Psoas muscle (tissue), 8 donors: ENCODE measurements around the gene ZNF789. TPM values are rescaled to one million over a fixed set of nuclear protein-coding genes. Genes with fewer than 3 reads are reported as not detected.

Experiments used
- ATAC-seq, 4 donors: fragments of 200-7000 bp; cut with Tn5 transposase; one replicate each; pipeline ENCODE4 v1.9.1; 2020; ENCODE audit warnings: moderate library complexity in 3 of 4, mild to moderate bottlenecking in 2 of 4
- DNase-seq, 2 donors: peaks; one replicate each; pipeline ENCODE4 v3.0.0-alpha.2; 2020
- H3K27ac ChIP-seq: fragments of 200-600 bp; one replicate; pipeline ENCODE4 v1.8.0; 2022
- H3K27me3 ChIP-seq, 3 donors: fragments of 200-600 bp in 1 of 3; one replicate each; pipeline versions ENCODE4 v1.6.1 to v1.8.0; 2013 to 2022; ENCODE audit warnings: low read length in 2 of 3, mild to moderate bottlenecking in 2 of 3, moderate library complexity in 1 of 3; ENCODE audit not compliant: insufficient read depth in 3 of 3
- H3K36me3 ChIP-seq, 2 donors: fragments of 200-600 bp in 1 of 2; one replicate each; pipeline versions ENCODE4 v1.6.1 to v1.8.0; 2013 to 2022; ENCODE audit warnings: low read depth in 1 of 2, mild to moderate bottlenecking in 1 of 2, moderate library complexity in 1 of 2; ENCODE audit not compliant: insufficient read depth in 1 of 2
- H3K4me1 ChIP-seq: fragments of 200-600 bp; one replicate; pipeline ENCODE4 v1.8.0; 2022
- H3K4me3 ChIP-seq: fragments of 200-600 bp; one replicate; pipeline ENCODE4 v1.8.0; 2022; ENCODE audit warnings: mild to moderate bottlenecking
- H3K9me3 ChIP-seq: fragments of 200-600 bp; one replicate; pipeline ENCODE4 v1.8.0; 2022
- CTCF ChIP-seq: fragments of 200-600 bp; IDR thresholded peaks from one replicate; pipeline ENCODE4 v1.8.0; 2022; ENCODE audit warnings: antibody characterized with exemption
- WGBS, 3 donors: extraction: QIAGEN DNeasy Blood & Tissue Kit; methylation state at CpG; one replicate each; pipeline versions ENCODE4 v1.1.6 to v1.1.7; 2013; 5-methylcytosine and 5-hydroxymethylcytosine counted together
- intact Hi-C, 2 donors: fragments of 100-400 bp; cut with DNase I; formaldehyde crosslinking; loops; one replicate each; pipeline versions ENCODE4 v1.11.0 to v1.14.2; 2022
- polyA plus RNA-seq, 3 donors: library from polyadenylated mRNA; stranded (reverse); fragments of 200-250 nt; gene quantifications; one replicate each; pipeline ENCODE4 v1.2.3, GENCODE V29; 2013
- total RNA-seq, 4 donors: library from RNA; stranded (reverse); fragmentation: NEBNext Ultra II Directional in 2 of 4; extraction: Animal tissue kit (Norgen Biotek cat#: 25700) in 2 of 4; gene quantifications; one replicate each; pipeline versions ENCODE4 v1.2.1 to v1.2.4, GENCODE V29; 2021 to 2023
- donor health status: healthy with polysubstance abuse.
- donor health status: DM: no; HTN: no; CAD: no; lungs with moderate emphysema.
- donor health status: Bipolar disorder and iron deficiency.
- donor health status: healthy.
- donor health status: DM: yes; HTN: yes; CAD: no.
- donor health status: DM: no; HTN: no; CAD: no.
- donor health status: DM: no; HTN: no; CAD: no.
- donor health status: DM: yes; HTN: yes; CAD: no.

Gene ZNF789
- total and polyA plus RNA-seq, 7 donors: 1.6 to 6.2 (median 2.4) TPM

- no peak for ATAC-seq
- 88 to 96% (median 93%) methylated on average over 4 of the region's 4 CpGs for WGBS, 3 donors
Measured at GRCh38 chr7:99489235-99489634, 16.5 kb downstream of the ZNF789 start.

GRCh38 chr7:99490878-99491277 is 18.2 kb downstream of the ZNF789 start:
- no peak overlapping the region for H3K27ac ChIP-seq
- no peak for ATAC-seq
- DNase-seq: no peak
- peaks cover 16 to 52% of the 10 kb centered on the region in 2 donors for H3K36me3 ChIP-seq
- H3K4me1 ChIP-seq: no peaks in the 10 kb centered on the region
- no peak overlapping the region for H3K4me3 ChIP-seq
- 65 to 75% (median 67%) methylated on average over 3 of the region's 3 CpGs for WGBS, 3 donors
- H3K9me3 ChIP-seq: peaks cover 22% of the 10 kb centered on the region
- H3K27me3 ChIP-seq: no peaks in the 10 kb centered on the region
- intact Hi-C loops: no loop called here
- no peak for TF ChIP-seq CTCF

More at GRCh38 chr7:99489235-99489634, 16.5 kb downstream of the ZNF789 start:
- Histone ChIP-seq H3K4me3 (no peak overlapping the region), H3K27me3 (no peaks in the 10 kb centered on the region), H3K4me1 (no peaks in the 10 kb centered on the region), H3K27ac (no peak overlapping the region), H3K9me3 (peaks cover 16% of the 10 kb centered on the region), H3K36me3 (peaks cover 14 to 42% of the 10 kb centered on the region in 2 donors)
- intact Hi-C loops: no loop called here
- peak in 1 of 2 donors; percentile 13 for DNase-seq
- no peak for TF ChIP-seq CTCF

GRCh38 chr7:99493823-99494222 is 21.1 kb downstream of the ZNF789 start:
- DNase-seq: no peak
- H3K9me3 ChIP-seq: peaks cover 22% of the 10 kb centered on the region
- H3K27me3 ChIP-seq: no peaks in the 10 kb centered on the region
- intact Hi-C loops: no loop called here
- H3K27ac ChIP-seq: no peak overlapping the region
- 95 to 100% (median 97%) methylated on average over 6 of the region's 6 CpGs for WGBS, 3 donors
- H3K4me1 ChIP-seq: peaks cover 13% of the 10 kb centered on the region
- H3K36me3 ChIP-seq: peaks cover 19 to 72% of the 10 kb centered on the region in 2 donors
- TF ChIP-seq CTCF: no peak
- ATAC-seq: no peak
- H3K4me3 ChIP-seq: no peak overlapping the region

DNA sequence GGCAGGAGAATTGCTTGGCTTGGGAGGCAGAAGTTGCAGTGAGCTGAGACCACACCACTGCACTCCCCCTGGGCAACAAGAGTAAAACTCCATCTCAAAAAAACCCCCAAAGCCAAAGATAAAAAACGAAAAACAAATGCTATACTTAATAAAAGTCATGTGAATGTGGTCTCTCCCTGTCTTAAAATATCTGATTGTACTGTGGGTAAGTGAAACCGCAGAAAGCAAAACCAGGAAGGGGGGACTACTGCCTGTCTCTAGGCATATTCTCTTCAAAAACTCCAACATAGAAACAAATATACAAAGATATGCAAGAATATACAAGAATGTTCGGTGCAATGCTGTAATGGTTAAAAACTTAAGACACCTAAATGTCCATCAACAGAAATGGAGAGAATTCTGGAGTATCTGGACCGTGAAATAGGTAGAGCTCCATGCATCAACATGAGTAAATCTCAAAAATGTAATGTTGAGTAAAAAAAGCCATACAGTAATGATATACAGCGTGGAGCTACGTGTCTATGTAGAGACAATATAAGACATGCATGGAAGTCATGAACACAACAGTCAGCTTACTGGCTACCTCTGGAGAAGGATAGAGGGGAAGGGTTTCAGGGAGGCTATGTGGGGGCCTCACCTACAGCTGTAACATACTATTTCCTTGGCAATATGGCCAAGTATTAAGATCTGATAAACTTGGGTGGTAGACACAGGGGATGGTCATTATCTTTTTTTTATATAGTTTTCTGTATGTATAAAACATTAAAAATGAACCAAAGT is 25.3 kb downstream of the ZNF789 start:
- H3K36me3 ChIP-seq: peaks cover 15 to 55% of the 10 kb centered on the region in 2 donors
- H3K4me3 ChIP-seq: peak overlapping the region; percentile 74
- no peaks in the 10 kb centered on the region for H3K27me3 ChIP-seq
- no peak overlapping the region for H3K27ac ChIP-seq
- H3K9me3 ChIP-seq: peaks cover 19% of the 10 kb centered on the region
- WGBS, 3 donors: 84 to 86% (median 85%) methylated on average over 6 of the region's 6 CpGs
- ATAC-seq: no peak
- no peak for TF ChIP-seq CTCF
- intact Hi-C loops: no loop called here
- H3K4me1 ChIP-seq: peaks cover 24% of the 10 kb centered on the region
- DNase-seq: no peak
